GM12872 (cell line): Measurements from ENCODE around the gene SAA1.

Source experiments
- CTCF ChIP-seq: IDR thresholded peaks from 3 replicates; pipeline ENCODE4 v1.5.1; 2011; ENCODE audit warnings: low read depth, mild to moderate bottlenecking, low read length, moderate library complexity; ENCODE audit not compliant: insufficient read depth

SAA1 gene

GRCh38 chr11:18264035-18264434 lies 2.0 kb upstream of the SAA1 start:
- TF ChIP-seq CTCF = no peak

GRCh38 chr11:18264677-18265555 lies 1.1 kb upstream of the SAA1 start:
- TF ChIP-seq CTCF = no peak

- no peak for TF ChIP-seq CTCF
These were observed 4.0 kb downstream of the SAA1 start for GRCh38 chr11:18270102-18270501.

- no peak for TF ChIP-seq CTCF
These were observed 5.1 kb downstream of the SAA1 start for GRCh38 chr11:18271206-18271605.

GRCh38 chr11:18277565-18278271 lies 11.7 kb downstream of the SAA1 start:
- no peak for TF ChIP-seq CTCF

GRCh38 chr11:18280438-18281045 lies 14.5 kb downstream of the SAA1 start:
- no peak for TF ChIP-seq CTCF

- no peak for TF ChIP-seq CTCF
These were observed 16.6 kb downstream of the SAA1 start for GRCh38 chr11:18282626-18283025.
